Osteocyte (in vitro differentiated cells): ENCODE results near the gene STING1. TPM values are rescaled to one million over a fixed set of nuclear protein-coding genes. Genes with fewer than 3 reads are reported as not detected.
A peak's percentile ranks its signal among the peaks of the same experiment; 100 is the strongest.

Experiments
- DNase-seq: peaks from one replicate; pipeline ENCODE4 v3.0.0; 2021; ENCODE audit warnings: mixed read lengths; ENCODE audit not compliant: unreplicated experiment; ENCODE audit errors: extremely low spot score
- H3K27ac Mint-ChIP-seq: one replicate; pipeline ENCODE4 v1.8.0; 2021; ENCODE audit warnings: mild to moderate bottlenecking, mixed read lengths; ENCODE audit not compliant: unreplicated experiment
- H3K27me3 Mint-ChIP-seq: one replicate; pipeline ENCODE4 v1.8.0; 2021; ENCODE audit warnings: mixed read lengths; ENCODE audit not compliant: unreplicated experiment
- H3K36me3 Mint-ChIP-seq: one replicate; pipeline ENCODE4 v1.8.0; 2021; ENCODE audit warnings: mixed read lengths; ENCODE audit not compliant: unreplicated experiment
- H3K4me1 Mint-ChIP-seq: one replicate; pipeline ENCODE4 v1.8.0; 2021; ENCODE audit warnings: mixed read lengths; ENCODE audit not compliant: unreplicated experiment
- H3K4me3 Mint-ChIP-seq: one replicate; pipeline ENCODE4 v1.8.0; 2021; ENCODE audit warnings: mild to moderate bottlenecking, moderate library complexity, mixed read lengths; ENCODE audit not compliant: unreplicated experiment
- H3K9me3 Mint-ChIP-seq: one replicate; pipeline ENCODE4 v1.8.0; 2021; ENCODE audit warnings: mixed read lengths; ENCODE audit not compliant: unreplicated experiment
- CTCF ChIP-seq: fragments of 200-600 bp; sonication (generic); IDR thresholded peaks from 2 replicates; pipeline ENCODE4 v1.5.0; 2021; ENCODE audit warnings: antibody characterized with exemption, mild to moderate bottlenecking, moderate library complexity
- total RNA-seq: library from RNA; stranded (reverse); gene quantifications from 2 replicates; pipeline ENCODE4 v1.2.1, GENCODE V29; 2021

STING1 gene
- total RNA-seq, 1 donor from 2014 or later = 61.6 TPM

- H3K27me3 Mint-ChIP-seq = peaks cover 9% of the 10 kb centered on the region
- no peak overlapping the region for H3K27ac Mint-ChIP-seq
- H3K4me1 Mint-ChIP-seq = no peaks in the 10 kb centered on the region
- no peaks in the 10 kb centered on the region for H3K9me3 Mint-ChIP-seq
- TF ChIP-seq CTCF = no peak
- H3K36me3 Mint-ChIP-seq = no peaks in the 10 kb centered on the region
- H3K4me3 Mint-ChIP-seq = no peak overlapping the region
- DNase-seq = no peak
Observed at GRCh38 chr5:139501381-139501780, 18.8 kb upstream of the STING1 start.

DNA sequence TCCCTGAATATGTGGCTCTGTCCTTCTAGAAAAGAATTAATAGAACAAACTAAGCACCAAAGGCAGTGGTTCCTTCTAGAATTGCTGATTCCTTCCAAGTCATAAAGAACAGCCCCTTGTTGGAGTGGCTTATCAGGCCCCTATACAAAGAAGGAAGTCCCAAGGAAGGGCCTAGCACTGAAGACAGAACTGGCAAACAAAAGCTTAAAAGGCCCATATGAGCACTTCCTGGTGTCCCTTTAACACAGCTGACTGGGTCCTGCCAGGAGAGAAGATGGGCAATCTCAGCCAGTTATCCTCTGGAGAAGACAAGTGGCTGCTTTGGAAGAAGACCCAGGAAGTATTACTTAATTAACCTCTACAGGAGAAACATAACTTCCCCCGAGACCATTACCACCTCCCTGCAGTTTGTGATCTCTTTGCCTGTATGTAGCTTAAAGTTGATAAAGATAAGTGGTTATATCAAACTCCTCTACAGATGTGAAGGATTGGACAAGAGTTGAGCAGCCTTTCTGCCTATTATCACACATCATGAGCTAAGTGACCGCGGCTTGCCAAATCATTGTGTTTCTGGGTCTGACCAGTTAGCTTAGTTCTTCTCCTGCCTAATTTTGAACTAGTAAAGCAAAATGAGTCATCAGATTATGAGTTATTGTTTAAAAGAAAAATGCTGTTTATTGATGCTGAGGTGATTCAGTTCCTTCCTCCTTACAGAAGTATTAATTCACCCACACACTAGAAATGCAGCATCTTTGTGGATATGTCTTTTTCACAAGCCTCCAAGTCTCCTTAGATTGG is 13.3 kb upstream of the STING1 start:
- TF ChIP-seq CTCF = no peak

DNA sequence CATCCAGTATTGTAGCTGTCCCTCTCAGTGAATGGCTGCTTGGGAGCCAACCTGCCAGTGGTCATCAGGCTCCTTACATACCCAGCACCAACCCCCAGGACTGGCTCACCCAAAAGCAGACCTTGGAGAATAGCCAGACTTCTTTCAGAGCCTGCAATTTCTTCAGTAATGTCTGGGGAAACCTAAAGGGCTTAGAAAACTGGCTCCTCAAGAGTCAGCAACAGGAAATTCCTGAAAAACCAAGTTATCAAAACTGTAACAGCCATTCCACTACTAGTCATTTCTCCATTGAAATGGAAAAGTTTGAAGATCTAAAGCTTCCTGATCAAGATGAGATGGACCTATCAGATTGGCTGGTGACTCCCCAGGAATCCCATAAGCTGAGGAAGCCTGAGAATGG is 12.3 kb upstream of the STING1 start:
- TF ChIP-seq CTCF = no peak
- Mint-ChIP-seq H3K36me3 (no peaks in the 10 kb centered on the region), H3K4me3 (no peak overlapping the region), H3K4me1 (peaks cover 10% of the 10 kb centered on the region), H3K27me3 (no peaks in the 10 kb centered on the region), H3K9me3 (no peaks in the 10 kb centered on the region), H3K27ac (no peak overlapping the region)
- no peak for DNase-seq

More for the DNA sequence above, 13.3 kb upstream of the STING1 start:
- DNase-seq = no peak
- no peaks in the 10 kb centered on the region for H3K36me3 Mint-ChIP-seq
- H3K9me3 Mint-ChIP-seq = no peaks in the 10 kb centered on the region
- H3K4me1 Mint-ChIP-seq = peaks cover 10% of the 10 kb centered on the region
- no peak overlapping the region for H3K27ac Mint-ChIP-seq
- no peak overlapping the region for H3K4me3 Mint-ChIP-seq
- no peaks in the 10 kb centered on the region for H3K27me3 Mint-ChIP-seq

- Mint-ChIP-seq H3K27me3 (no peaks in the 10 kb centered on the region), H3K4me1 (peaks cover 10% of the 10 kb centered on the region), H3K36me3 (no peaks in the 10 kb centered on the region), H3K9me3 (no peaks in the 10 kb centered on the region), H3K27ac (no peak overlapping the region), H3K4me3 (no peak overlapping the region)
- TF ChIP-seq CTCF = no peak
- DNase-seq = no peak
Observed at GRCh38 chr5:139494256-139494655, 11.7 kb upstream of the STING1 start.

DNA sequence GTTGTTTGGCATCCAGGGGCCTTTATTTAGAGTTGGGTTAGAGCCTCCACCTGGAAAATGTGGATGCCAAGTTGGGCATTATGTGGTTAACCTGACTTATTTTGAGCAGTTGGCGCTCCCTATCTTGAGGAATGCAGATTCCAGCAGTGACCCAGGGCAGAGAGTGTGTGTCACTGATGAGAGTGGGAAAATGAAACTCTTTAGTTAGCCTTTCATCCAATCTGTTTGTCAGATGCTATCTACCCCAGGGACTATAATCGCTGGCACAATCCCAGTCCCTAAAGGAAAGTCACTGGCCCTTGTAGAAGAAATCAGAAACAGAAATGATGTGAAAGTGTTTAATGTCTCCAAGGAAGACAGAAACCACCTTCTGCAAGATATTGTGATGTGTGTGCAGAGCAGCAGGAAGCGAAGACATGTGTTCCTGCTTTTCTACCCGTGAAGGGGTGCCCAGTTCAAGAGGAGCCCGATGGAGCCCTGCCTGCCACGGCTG is 10.2 kb upstream of the STING1 start:
- no peaks in the 10 kb centered on the region for H3K27me3 Mint-ChIP-seq
- no peaks in the 10 kb centered on the region for H3K36me3 Mint-ChIP-seq
- no peak overlapping the region for H3K4me3 Mint-ChIP-seq
- no peak overlapping the region for H3K27ac Mint-ChIP-seq
- H3K9me3 Mint-ChIP-seq = no peaks in the 10 kb centered on the region
- H3K4me1 Mint-ChIP-seq = peaks cover 10% of the 10 kb centered on the region
- TF ChIP-seq CTCF = peak; percentile 12
- DNase-seq = no peak
